Kidney glomerular epithelial cell (primary cell): ENCODE results near the gene L3MBTL4.
"Not testable (repeated sequence)": the region's sequence is repeated elsewhere in the genome, so short reads cannot be mapped to it uniquely, and the experiment has no call there.

ENCODE experiments used
- DNase-seq: peaks from one replicate; lab custom pipeline; 2025; lab: John Stamatoyannopoulos, UW

The L3MBTL4 gene

DNA sequence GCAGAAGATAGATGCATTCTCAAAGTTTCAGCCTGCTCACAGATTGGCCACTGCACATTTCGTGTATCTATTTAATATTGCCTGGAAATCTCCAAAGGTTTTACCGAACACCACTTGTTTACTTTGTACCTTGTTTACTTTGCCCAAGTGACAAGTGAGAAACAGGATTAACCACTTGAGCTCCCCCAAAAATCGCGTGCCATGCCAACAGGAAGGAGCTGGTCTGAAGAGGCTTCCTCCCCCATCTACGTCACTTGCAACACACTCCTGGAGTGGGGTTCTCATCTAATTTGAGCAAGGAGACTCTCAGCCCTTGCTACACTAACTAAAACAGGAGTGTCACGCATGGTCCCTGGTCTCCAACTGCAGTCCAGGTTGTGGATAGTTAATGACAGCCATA is 306.9 kb downstream of the L3MBTL4 start:
- DNase-seq, result no peak

DNA sequence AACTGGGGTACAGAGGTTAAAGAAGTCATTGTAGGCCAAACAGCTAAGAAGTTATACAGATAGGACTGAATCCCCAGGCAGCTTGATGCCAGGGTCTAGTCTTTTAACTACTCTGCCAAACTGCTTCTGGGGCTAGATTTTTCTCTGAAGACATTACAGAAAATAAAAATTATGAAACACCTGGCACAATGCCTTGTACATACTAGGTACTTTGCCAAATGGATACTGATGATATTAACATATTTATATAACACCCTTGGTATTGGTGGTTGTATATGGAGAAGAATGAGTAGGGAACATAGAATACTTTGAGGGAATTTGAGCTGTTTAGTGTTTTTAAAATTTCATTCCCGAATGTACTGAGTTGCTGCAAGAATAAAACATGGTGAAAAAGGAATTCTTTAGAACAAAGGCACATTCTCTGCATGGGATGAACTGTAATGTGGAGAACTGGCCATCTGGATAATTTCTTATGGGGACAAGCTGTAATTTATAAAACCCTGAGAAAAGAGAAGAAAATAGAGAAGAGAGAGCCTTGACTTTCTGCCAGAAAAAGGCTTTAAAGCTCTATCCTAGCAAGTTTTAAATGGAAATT is 308.5 kb downstream of the L3MBTL4 start:
- DNase-seq, result no peak

DNA sequence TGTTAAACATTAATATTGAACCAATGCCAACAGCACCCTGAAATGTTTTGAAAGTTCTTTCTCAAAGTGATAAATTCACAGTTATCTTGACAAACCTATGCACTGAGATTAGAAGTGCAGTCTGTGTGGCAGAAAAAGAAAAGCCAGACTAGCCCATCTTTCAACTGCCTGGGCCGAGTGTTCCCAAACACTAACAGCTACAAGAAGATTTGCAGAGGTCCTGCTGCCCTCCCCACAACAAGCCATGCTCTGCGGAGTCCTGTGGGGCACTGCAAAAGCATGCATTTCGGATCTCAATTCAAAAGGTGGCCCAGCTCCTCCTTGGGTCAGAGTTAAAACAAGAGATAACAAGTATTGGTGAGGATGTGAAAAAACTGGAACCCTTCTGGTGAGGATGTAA is 311.0 kb downstream of the L3MBTL4 start:
- no peak for DNase-seq

DNA sequence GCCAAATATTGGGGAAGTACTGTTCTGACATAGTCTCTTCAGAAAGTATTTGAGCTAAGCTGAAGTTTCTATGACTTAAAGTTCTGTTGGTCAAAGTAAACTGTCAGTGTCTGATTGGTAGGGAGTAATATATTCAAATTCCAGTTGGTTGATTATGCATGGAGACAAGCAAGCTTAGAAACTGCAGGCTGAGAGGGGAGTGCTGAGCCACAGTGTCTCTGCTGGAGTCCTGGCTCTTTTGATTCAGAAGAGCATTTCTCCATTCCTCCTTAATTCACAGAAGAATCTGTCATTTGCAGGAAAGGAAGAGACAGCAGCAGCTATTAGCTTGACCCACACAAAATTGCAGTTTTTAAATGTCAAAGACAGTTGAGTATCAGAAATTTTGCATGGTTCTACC is 318.0 kb downstream of the L3MBTL4 start:
- DNase-seq, result no peak

DNA sequence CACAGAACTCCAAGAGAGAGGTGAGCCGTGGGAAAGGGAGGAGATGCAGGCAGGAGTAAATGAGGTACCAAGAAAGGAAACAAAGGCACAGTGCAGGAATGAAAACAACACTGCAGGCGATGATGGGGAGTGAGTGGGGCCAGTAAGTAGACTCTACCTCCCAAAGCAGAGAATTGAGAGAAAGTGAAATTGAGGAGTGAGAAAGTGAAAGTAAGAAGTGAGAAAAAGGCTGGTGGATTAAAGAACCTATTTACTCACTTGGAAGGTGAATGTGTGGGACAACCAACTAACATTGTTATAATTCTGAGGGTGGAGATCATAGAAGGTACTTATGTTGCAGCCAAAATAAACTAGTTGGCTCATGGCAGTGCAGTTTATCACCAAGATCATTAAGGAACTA is 326.3 kb downstream of the L3MBTL4 start:
- no peak for DNase-seq

DNA sequence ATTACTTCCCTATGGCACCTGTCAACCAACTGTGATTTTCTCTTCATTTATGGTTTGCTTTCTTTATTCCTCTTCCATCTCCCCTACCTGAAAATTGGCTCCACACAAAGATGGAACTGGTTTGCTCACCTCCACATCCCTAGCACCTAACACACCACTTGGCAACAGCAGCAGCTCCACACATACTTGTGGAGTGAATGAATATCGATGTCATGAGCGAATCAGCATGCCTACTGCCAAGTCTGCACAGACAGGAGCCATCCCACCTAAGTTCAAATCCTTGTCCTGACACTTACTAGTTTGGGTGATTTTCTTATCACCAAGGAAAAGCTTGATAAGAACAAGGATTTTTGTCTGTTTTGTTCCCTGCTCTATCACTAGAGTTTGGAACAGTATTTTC is 328.0 kb downstream of the L3MBTL4 start:
- no peak for DNase-seq

DNA sequence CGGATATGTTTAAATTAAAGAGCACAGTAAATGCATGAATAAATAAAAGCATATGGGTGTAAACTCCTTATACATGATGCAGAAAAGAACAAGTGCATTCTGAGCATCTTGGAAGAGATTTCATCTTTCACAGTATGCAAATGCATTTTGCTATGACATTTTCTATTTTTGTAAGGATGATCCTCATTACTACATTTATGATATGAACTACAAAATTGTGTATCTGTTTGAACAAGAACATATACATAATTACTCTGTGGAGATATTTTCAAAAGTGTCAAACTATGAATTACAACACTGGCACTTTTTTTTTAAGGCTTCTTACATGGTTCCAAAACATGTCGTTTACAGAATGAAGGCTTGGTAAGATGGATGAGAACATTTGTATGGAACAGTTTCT is 335.3 kb downstream of the L3MBTL4 start:
- no peak for DNase-seq

DNA sequence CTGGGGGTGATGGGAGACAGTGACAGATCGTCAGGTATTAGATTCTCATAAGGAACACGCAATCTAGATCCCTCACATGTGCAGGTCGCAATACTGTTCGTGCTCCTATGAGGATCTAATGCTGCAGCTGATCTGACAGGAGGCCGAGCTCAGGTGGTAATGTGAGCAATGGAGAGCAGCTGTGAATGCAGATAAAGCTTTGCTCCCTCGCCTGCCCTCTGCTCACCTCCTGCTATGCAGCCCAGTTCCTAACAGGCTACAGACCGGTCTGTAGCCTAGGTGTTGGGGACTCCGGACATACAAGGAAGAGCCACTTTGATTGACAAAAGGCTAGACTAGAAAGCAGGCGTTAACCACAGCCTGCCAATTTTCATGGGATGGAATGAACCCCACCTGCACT is 335.8 kb downstream of the L3MBTL4 start:
- no peak for DNase-seq

DNA sequence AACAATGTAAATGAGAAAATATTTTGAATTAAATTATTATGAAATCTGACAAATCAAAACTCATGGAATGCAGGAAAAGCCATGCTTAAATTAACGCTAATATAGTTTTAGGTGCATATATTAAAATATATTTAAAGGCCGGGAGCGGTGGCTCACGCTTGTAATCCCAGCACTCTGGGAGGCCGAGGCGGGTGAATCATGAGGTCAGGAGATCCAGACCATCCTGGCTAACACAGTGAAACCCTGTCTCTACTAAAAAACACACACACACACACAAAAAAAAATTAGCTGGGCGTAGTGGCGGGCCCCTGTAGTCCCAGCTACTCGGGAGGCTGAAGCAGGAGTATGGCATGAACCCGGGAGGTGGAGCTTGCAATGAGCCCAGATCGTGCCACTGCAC is 342.3 kb downstream of the L3MBTL4 start:
- DNase-seq, result not testable (repeated sequence)

DNA sequence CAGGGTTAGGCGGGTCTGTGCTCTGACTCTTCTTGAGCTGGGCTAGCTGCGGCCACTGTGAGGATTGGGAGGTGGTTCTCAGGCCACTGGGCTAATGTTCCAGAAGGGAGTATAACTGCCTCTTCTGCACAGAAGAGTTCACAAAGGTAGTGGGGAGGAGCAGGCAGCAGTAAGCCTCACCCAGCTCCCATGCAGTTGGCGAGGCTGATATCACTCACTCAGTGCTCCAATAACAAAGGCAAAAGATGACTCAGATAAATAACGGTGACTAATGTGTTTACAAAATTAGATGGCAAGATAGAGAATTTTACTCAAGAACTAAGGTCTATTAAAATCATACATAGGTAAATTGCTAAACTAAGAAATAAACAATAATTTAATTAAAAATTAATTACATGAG is 345.2 kb downstream of the L3MBTL4 start:
- no peak for DNase-seq

DNA sequence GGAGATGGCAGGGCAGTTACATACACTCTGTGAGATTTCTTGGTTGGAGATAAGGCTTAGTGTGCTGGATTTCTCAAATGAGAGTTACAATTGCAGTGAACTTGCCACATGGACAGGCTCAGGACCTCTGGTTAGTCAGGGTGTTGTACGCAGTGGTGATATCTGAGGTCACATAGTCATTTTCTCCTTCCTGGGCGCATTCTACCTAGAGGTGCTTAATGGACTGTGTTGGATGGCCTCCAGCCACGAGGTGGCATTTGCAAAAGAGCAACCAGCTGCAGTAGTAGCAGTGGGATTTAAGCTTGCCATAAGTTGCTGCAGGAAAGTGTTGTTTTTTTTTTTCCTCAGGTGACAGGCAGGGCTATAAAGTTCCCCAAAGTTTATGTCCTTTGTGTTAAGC is 345.6 kb downstream of the L3MBTL4 start:
- no peak for DNase-seq

DNA sequence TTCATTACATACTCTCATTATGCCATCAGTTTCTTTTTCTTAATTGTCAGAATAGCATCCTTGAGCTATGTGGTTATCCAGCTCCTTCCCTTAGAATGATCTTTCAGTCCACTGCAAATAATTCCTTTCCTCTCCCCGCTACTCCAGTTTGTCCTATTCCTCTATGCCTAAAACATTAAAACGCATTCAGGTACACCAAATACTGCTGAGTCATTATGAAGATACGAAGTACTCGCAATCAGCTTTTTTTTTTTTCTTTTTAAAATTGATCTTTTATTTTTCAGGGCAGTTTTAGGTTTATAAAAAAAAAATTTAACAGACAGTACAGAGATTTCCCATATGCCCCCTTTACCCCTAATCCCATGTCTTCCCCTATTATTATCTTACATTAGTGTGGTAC is 354.6 kb downstream of the L3MBTL4 start:
- no peak for DNase-seq

DNA sequence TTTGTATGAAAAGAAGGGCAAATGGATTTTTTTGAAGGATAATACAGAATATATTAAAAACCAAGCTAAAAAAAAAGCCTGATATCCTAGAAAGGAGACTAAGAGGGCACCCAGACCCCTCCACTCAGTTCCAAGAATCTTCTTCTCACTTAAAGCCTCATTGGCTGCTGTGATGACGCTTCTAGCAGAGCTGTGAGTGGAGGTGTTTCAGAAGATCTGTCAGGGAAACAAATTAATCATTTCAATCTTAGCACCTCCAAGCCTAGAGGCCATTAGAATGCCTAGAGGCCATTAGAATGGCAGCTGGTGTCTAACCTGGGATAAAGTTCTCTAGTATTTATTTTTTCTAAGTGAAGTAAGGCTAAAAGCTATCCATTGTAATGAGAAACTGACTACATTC is 355.2 kb downstream of the L3MBTL4 start:
- DNase-seq, result no peak

DNA sequence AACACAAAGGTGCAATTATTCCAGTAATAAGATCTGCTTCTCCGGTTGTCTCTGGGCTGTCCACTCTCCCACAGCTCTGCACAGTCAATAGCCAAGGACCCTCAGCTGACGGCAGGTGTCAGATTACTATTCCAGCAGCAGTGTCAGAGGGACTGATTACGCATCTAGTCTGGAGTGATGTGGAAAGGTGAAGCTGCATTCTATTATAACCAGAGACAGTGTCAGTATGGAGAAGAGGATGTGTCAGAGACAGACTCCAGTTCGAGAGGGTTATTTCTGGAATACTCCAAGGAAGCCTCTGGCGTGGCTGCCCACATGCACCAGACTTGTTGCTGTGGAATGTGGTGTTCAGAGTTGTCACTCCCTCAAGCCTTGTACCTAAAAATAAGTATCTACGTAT is 355.8 kb downstream of the L3MBTL4 start:
- no peak for DNase-seq

DNA sequence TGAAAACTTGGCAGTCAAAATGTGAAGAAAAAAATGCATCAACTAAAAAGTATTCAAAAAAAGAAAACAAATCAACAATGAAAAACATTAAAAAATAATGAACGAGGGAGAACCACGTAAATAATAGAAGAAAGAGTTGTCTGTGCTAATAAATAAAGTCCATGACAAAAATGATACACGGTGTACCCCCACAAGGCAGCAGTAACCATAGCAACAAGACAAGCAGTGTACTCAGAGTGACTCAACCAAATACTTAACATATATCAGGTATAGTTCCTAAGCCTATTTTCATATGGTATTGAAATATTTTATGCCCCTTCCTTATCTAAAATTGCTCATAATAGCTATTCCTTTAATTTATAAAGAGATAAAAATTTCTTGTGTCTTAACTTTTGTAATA is 357.1 kb downstream of the L3MBTL4 start:
- DNase-seq, result peak; percentile 28

DNA sequence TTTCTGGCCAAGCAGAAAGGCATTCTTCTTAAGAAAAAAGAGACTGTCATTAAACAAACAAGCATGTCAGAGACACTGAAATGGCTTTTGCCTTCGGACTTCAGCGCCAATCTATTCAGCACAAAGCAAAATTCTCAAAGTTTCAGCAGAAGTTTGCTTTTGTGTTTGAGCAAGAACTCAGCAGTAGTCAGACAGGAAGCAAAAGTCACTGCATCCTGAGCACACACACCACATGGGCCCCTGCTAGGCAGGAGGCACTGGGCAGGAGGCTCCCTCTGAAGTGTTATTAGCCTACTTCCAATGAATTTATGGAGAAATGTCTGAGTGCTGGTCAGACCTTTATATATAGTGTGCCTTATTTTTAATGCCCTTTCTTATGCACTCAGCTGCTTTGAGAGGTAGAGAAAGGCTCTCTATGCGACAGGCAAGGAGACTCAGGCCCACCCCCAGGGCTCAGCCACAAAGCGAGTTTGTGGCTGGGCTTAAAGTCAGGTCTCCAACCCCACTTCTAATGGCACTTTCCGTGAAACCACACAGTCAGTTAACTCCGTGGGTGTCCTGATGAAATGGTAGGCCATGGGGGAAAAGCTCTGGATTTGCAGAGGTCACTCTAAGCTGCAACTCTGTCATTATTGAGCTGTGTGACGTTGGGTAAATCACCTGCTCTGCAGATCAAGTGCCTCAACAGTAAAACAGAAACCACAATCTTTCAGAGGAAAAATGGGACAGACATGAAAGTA is 358.4 kb downstream of the L3MBTL4 start:
- DNase-seq, result peak; percentile 42

DNA sequence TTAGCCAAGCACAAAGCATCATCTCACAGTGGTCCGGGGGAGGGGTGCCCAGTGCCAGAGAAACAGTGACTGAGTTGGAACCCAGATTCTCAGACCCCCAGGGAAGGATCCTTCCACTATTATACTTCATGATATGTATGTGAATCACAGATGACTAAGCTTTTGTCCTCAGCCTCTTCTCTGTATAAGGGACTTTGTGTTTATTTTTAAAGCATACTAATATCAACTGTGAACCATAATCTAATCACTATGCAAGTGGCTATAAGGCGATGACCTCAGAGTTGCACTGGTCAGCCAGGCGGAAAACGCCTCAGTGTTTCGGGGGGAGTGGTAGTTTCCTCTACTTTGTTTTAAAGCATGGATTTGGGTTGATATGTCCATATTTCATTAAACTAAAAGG is 359.0 kb downstream of the L3MBTL4 start:
- peak; percentile 70 for DNase-seq

DNA sequence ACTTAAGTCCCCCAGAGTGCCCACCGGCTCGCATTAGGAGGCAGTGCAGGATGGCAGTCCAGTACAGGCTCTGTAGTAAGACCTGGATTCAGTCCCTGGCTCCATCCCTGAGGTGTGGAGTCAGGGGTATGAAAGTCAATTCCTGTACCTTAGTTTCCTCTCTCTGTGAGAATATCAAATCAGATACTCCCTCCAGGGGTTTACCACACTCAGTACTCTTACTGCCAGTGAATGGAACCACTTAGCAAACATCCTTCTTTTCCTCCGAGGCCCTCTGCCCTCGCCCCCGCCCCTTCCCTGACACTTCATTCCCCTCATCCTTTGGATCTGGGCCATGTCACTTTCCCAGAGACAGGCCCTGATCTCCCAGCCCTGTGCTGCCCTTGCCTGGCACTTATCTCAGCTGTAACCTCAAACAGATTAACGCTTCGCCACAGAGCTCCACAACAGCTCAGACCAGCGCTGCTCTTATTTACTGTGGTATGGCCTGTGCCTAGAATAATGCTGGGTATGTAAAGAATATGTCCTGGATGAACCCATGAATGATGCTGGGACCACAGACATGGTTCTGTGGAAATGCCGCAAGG is 360.4 kb downstream of the L3MBTL4 start:
- DNase-seq, result no peak

DNA sequence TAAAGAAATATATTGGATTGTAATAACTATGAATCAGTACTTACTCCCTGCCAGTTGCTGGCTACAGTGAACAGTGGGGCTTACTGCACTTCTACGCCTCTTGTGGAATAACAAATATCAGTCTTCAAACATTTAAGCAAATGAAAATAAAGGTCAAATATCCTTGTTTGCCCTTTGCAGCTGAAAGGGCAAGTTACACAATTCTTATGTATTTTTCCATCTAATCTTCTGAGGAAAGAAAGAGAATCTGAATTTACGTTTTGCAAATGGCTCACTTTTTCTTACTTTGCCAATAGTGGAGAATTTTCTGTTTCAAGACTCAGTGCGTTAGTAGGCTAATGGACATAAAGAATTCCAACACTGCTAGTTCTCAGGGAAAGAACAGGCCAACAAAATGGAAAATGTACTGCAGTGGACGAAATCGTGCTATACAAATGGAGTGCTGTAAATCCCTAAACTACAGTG is 362.2 kb downstream of the L3MBTL4 start:
- DNase-seq, result no peak

DNA sequence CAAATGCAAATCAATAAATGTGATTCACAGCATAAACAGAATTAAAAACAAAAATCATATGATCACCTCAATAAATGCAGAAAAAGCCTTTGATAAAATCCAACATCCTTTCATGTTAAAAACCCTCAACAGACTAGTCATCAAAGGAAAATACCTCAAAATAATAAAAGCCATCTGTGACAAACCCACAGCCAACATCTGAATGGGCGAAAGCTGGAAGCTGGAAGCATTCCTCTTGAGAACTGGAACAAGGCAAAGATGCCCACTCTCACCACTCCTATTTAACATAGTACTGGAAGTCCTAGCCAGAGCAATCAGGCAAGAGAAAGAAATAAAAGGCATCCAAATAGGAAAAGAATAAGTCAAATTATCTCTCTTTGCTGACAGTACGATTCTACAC is 367.1 kb downstream of the L3MBTL4 start:
- DNase-seq, result not testable (repeated sequence)

DNA sequence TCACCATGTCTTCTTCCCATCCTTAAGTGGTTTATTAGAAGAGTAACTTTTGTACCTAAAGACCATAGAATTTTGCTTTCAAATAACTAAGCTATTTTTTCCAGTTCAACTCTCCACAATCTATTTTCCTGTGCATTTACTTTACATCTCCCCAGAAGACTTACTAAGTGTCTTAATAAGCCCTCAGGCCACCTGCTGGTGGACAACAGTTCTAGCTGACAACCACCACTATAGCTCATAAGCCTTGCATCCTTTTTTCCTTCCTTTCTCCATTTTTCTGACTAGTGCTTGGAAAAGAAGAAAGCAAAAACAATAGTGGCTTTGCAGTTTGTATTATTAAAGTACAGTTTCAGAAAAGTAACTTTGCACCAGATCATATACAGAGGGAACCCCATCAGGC is 369.9 kb downstream of the L3MBTL4 start:
- no peak for DNase-seq

DNA sequence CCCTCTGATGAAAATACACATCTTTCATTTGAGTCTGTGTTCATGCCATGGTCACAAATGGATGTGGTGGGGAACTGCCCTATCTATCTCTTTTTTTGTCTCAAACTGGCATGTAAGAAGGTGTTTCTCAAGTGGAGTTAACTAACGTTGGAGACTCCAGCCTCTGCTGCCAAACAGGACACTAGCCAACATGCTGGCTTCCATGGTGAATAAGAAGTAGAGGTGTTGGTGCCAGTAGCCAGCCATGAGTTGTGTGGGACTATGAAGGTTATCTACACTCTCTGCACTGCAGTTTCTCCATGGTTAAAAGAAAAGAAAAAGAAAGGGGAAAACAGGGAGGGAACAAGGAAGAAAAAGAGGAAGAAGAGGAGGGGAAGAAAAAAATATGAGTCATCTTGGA is 370.4 kb downstream of the L3MBTL4 start:
- no peak for DNase-seq

DNA sequence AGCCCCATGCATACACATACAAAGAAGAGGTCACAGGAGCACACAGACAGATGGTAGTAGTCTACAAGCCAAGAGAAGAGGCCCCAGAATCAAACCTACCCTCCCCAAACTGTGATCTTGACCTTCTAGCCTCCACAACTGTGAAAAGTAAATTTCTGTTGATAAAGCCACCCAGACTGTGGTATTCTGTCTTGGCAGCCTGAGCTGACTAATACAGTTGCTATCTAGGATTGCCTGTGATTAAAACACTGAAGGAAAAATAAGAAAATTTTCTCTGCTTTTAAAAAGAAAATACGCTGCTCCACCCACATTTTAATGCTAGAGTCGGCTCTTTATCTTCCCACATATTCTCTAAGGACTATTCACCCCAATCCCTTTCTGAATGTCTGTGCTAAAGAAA is 375.7 kb downstream of the L3MBTL4 start:
- no peak for DNase-seq

DNA sequence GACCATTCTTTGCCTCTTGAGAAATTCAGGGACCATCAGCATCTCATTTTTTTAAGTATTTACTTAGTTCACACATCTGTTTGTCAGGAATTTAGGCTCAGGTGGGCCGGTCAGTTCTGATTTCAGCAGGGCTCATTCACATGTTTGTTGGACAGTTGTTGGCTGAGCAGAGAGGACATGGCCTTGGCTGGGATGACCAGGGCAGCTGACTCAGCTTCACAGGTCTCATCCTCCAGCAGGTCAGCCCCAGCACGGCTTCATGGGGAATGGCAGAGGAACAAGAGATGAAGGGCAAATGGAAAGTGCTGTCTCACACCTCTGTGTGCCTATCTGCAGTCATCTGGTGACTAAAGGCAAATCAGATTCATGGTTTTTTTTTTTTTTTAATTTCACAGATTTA is 383.3 kb downstream of the L3MBTL4 start:
- no peak for DNase-seq
